HepG2 (cell line): Measurements from ENCODE around the gene AHRR. TPM values are rescaled to one million over a fixed set of nuclear protein-coding genes. Genes with fewer than 3 reads are reported as not detected.
A peak's percentile ranks its signal among the peaks of the same experiment; 100 is the strongest.

ENCODE experiments used
- ATAC-seq: fragments of 200-7000 bp; cut with Tn5 transposase; 3 replicates; pipeline ENCODE4 v1.9.1; 2020; ENCODE audit warnings: mild to moderate bottlenecking, moderate library complexity
- BruUV-seq: library from RNA; stranded (reverse); fragments of 400-500 nt; replicated peaks from 2 replicates; lab custom pipeline; 2021; lab: Mats Ljungman, UMichigan
- CTCF ChIA-PET: fragments of 300-600 bp; formaldehyde crosslinking; extraction: SDS; loops from one replicate; lab custom pipeline; 2021; ENCODE audit warnings: low total read pairs, inconsistent platforms, low intra/inter-chr PET ratio; lab: Yijun Ruan, JAX
- POLR2A ChIA-PET: fragments of 350-600 bp; sonication (Branson Sonifier 250); formaldehyde crosslinking; loops from one replicate; lab custom pipeline; 2020; ENCODE audit warnings: antibody characterized with exemption, inconsistent platforms; lab: Yijun Ruan, JAX
- DNase-seq: peaks from one replicate; pipeline ENCODE4 v3.0.0-alpha.2; 2015; ENCODE audit warnings: low spot score
- FAIRE-seq: peaks from 3 replicates; lab custom pipeline; 2011; peaks lifted over from hg19 to GRCh38; lab: Jason Lieb, UNC
- H2AFZ ChIP-seq: one replicate; pipeline ENCODE4 v1.6.1; 2011; ENCODE audit warnings: low read length, inconsistent platforms
- H3K27ac ChIP-seq: fragments of 300-600 bp; 3 replicates; pipeline ENCODE4 v1.8.0; 2011; ENCODE audit warnings: mixed run types, mild to moderate bottlenecking, mixed read lengths, low read length, inconsistent platforms; ENCODE audit not compliant: insufficient read depth; ENCODE audit errors: extremely low read length
- H3K27me3 ChIP-seq, 2 experiments: fragments of 200-600 bp in 1 of 2; 2 replicates in 1 of 2; 3 replicates in 1 of 2; pipeline versions ENCODE4 v1.6.0 to v1.8.0; 2011; ENCODE audit warnings: low read length in 2 of 2, mild to moderate bottlenecking in 2 of 2, moderate library complexity in 2 of 2, inconsistent platforms in 1 of 2; ENCODE audit not compliant: insufficient read depth in 2 of 2, control insufficient read depth in 1 of 2
- H3K36me3 ChIP-seq, 2 experiments: fragments of 200-600 bp in 1 of 2; replicated peaks in 1 of 2; 2 replicates in 1 of 2; 3 replicates in 1 of 2; pipeline versions ENCODE4 v1.5.1 to v1.8.0; 2011; ENCODE audit warnings: low read length in 2 of 2, inconsistent platforms in 1 of 2; ENCODE audit not compliant: insufficient read depth in 2 of 2, control insufficient read depth in 1 of 2
- H3K4me1 ChIP-seq: 2 replicates; pipeline ENCODE4 v1.5.1; 2012; ENCODE audit warnings: low read length, inconsistent platforms; ENCODE audit not compliant: insufficient read depth
- H3K4me2 ChIP-seq: 2 replicates; pipeline ENCODE4 v1.6.0; 2011; ENCODE audit warnings: low read depth, low read length, inconsistent platforms
- H3K4me3 ChIP-seq, 3 experiments: fragments of 200-600 bp in 1 of 3; sonication (generic), shearing (Covaris generic) in 1 of 3; replicated peaks in 1 of 3; 2 replicates each; pipeline ENCODE4 v1.5.1; 2011 to 2016; ENCODE audit warnings: low read length in 3 of 3, inconsistent platforms in 2 of 3, low read depth in 2 of 3, mild to moderate bottlenecking in 2 of 3, control low read depth in 1 of 3, mixed read lengths in 1 of 3; ENCODE audit not compliant: insufficient read depth in 1 of 3
- H3K79me2 ChIP-seq: one replicate; pipeline ENCODE4 v1.6.1; 2011; ENCODE audit warnings: low read length, inconsistent platforms; ENCODE audit not compliant: insufficient read depth
- H3K9ac ChIP-seq: 2 replicates; pipeline ENCODE4 v1.6.0; 2011; ENCODE audit warnings: mild to moderate bottlenecking, low read depth, low read length, inconsistent platforms; ENCODE audit not compliant: insufficient read depth
- H3K9me3 ChIP-seq: 2 replicates; pipeline ENCODE4 v1.5.1; 2012; ENCODE audit warnings: mild to moderate bottlenecking, low read length
- H4K20me1 ChIP-seq: 2 replicates; pipeline ENCODE4 v1.6.0; 2011; ENCODE audit warnings: inconsistent platforms, mild to moderate bottlenecking, low read length, moderate library complexity; ENCODE audit not compliant: insufficient read depth
- FOXA1 ChIP-seq, 2 experiments: fragments of 450-650 bp in 1 of 2; sonication (generic) in 1 of 2; formaldehyde crosslinking in 1 of 2; IDR thresholded peaks; 2 replicates each; pipeline versions ENCODE4 v1.4.0 to v1.6.1; 2016 to 2020; ENCODE audit warnings: missing genetic modification reagents in 1 of 2
- FOXP1 ChIP-seq, 2 experiments: fragments of 450-650 bp in 1 of 2; IDR thresholded peaks; 2 replicates each; pipeline ENCODE4 v1.6.1; 2017 to 2018; ENCODE audit warnings: antibody characterized with exemption in 1 of 2
- GPN1 ChIP-seq: sonication (generic); formaldehyde crosslinking; IDR thresholded peaks from 2 replicates; pipeline ENCODE4 v1.5.1; 2020; ENCODE audit warnings: missing genetic modification reagents, borderline replicate concordance
- HBP1 ChIP-seq: IDR thresholded peaks from 2 replicates; pipeline ENCODE4 v1.6.1; 2016; ENCODE audit warnings: low read depth, control low read depth
- KMT2A ChIP-seq: sonication (generic); formaldehyde crosslinking; IDR thresholded peaks from 2 replicates; pipeline ENCODE4 v1.4.0; 2020; ENCODE audit warnings: missing genetic modification reagents
- NCOR1 ChIP-seq: fragments of 200-600 bp; sonication (generic); IDR thresholded peaks from 2 replicates; pipeline ENCODE4 v1.7.0; 2017; ENCODE audit warnings: antibody characterized with exemption, low read length, borderline replicate concordance
- SAP130 ChIP-seq: IDR thresholded peaks from 2 replicates; pipeline ENCODE4 v1.6.1; 2016; ENCODE audit warnings: low read depth
- SRF ChIP-seq: IDR thresholded peaks from 2 replicates; pipeline ENCODE4 v1.6.1; 2011; ENCODE audit warnings: mild to moderate bottlenecking, low read depth, low read length, moderate library complexity
- TRIM22 ChIP-seq: fragments of 450-650 bp; IDR thresholded peaks from 2 replicates; pipeline ENCODE4 v1.6.1; 2017
- ZFP37 ChIP-seq: sonication (generic); formaldehyde crosslinking; IDR thresholded peaks from 2 replicates; pipeline ENCODE4 v1.4.0; 2020; ENCODE audit warnings: missing genetic modification reagents, borderline replicate concordance
- ZNF484 ChIP-seq: sonication (generic); formaldehyde crosslinking; IDR thresholded peaks from 2 replicates; pipeline ENCODE4 v1.5.1; 2020; ENCODE audit warnings: mild to moderate bottlenecking, low read depth, missing genetic modification reagents, borderline replicate concordance
- ZNF761 ChIP-seq: sonication (generic); formaldehyde crosslinking; conservative IDR thresholded peaks from 2 replicates; pipeline ENCODE4 v1.4.0; 2020; ENCODE audit warnings: mild to moderate bottlenecking, missing genetic modification reagents
- ZNF782 ChIP-seq: sonication (generic); formaldehyde crosslinking; IDR thresholded peaks from 2 replicates; pipeline ENCODE4 v1.4.0; 2020; ENCODE audit warnings: missing genetic modification reagents, mild to moderate bottlenecking, borderline replicate concordance
- WGBS: methylation state at CpG from one replicate; pipeline ENCODE4 v1.1.6; 2017; ENCODE audit warnings: low lambda C conversion rate; 5-methylcytosine and 5-hydroxymethylcytosine counted together
- in situ Hi-C: cut with HindIII; loops from 2 replicates; pipeline ENCODE4 v1.10.0; 2017; ENCODE audit warnings: low pct_unique_long_range_greater_than_20kb; ENCODE audit not compliant: extremely low pct_ligation_motif_present
- intact Hi-C: fragments of 100-400 bp; cut with micrococcal nuclease; formaldehyde crosslinking; loops from one replicate; pipeline ENCODE4 v1.10.0; 2022; ENCODE audit not compliant: unreplicated experiment
- polyA plus RNA-seq, 8 experiments: library from polyadenylated mRNA; depleted of rRNA in 3 of 8; stranded (reverse) in 7 of 8; unstranded in 1 of 8; fragments of >200 nt; fragmentation: Illumina TruSeq in 4 of 8; extraction: Trizol in 4 of 8; gene quantifications; 2 replicates each; pipeline versions ENCODE4 v1.2.1 to v1.2.3, GENCODE V29; 2011 to 2016; ENCODE audit warnings: low read depth in 4 of 8, missing spikeins in 1 of 8, mixed read lengths in 1 of 8; ENCODE audit not compliant: insufficient read depth in 1 of 8
- total RNA-seq, 5 experiments: library from RNA; depleted of rRNA; stranded (reverse); fragments of >200 nt; fragmentation: Illumina TruSeq; extraction: Trizol; gene quantifications; 2 replicates each; pipeline ENCODE4 v1.2.3, GENCODE V29; 2016; ENCODE audit warnings: low read depth in 1 of 5

Gene AHRR
- total and polyA plus RNA-seq, 2 of the 13 experiments (the other 11 are each of a cell fraction or from before 2014, with no cell fraction given) = 0.28 to 0.35 TPM

GRCh38 chr5:444226-444625 is 122.7 kb downstream of the AHRR start:
- intact Hi-C loops (loop anchor here (5.0 kb wide), 1 partner anchor 227 kb away; the partner anchor contains the start of genes CCDC127 and SDHA), in situ Hi-C loops (no loop called here)
- no peak overlapping the region for H3K27ac ChIP-seq
- TF ChIP-seq SAP130 (CRISPR knock-in tag) = no peak
- peaks cover 0 to 3% of the 10 kb centered on the region in 2 experiments; a peak in 1 of 5 replicates for H3K27me3 ChIP-seq
- no peak for ATAC-seq
- peaks cover 19% of the 10 kb centered on the region for H3K4me1 ChIP-seq
- peak overlapping the region; percentile 95 to 100 (median 99) for H3K4me3 ChIP-seq
- DNase-seq = no peak
- peaks cover 18 to 29% of the 10 kb centered on the region in 2 experiments; a peak in 4 of 5 replicates for H3K36me3 ChIP-seq
- peaks cover 17% of the 10 kb centered on the region for H3K79me2 ChIP-seq
- H3K9me3 ChIP-seq = no peaks in the 10 kb centered on the region
- H3K9ac ChIP-seq = peak overlapping the region; percentile 87; the same call in 1 of the 2 replicates
- POLR2A ChIA-PET = no interaction called here
- 77% methylated on average over 8 of the region's 8 CpGs for WGBS
- CTCF ChIA-PET = no interaction called here
- no peak overlapping the region for H2AFZ ChIP-seq
- H4K20me1 ChIP-seq = no peaks in the 10 kb centered on the region
- no peak for FAIRE-seq
- no TSS peak for BruUV-seq
- H3K4me2 ChIP-seq = peak overlapping the region; percentile 97

GRCh38 chr5:445591-445990 is 124.1 kb downstream of the AHRR start:
- H3K9me3 ChIP-seq = no peaks in the 10 kb centered on the region
- no peak overlapping the region for H3K9ac ChIP-seq
- no TSS peak for BruUV-seq
- H3K4me1 ChIP-seq = peaks cover 19% of the 10 kb centered on the region
- no peak for ATAC-seq
- H3K79me2 ChIP-seq = peaks cover 17% of the 10 kb centered on the region
- no peak for DNase-seq
- ChIA-PET CTCF (no interaction called here), POLR2A (no interaction called here)
- H3K4me2 ChIP-seq = no peak overlapping the region
- H3K36me3 ChIP-seq = peaks cover 22 to 40% of the 10 kb centered on the region in 2 experiments; a peak in 4 of 5 replicates
- FAIRE-seq = no peak
- no peak overlapping the region for H3K27ac ChIP-seq
- H4K20me1 ChIP-seq = no peaks in the 10 kb centered on the region
- no peak overlapping the region for H3K4me3 ChIP-seq
- H3K27me3 ChIP-seq = no peaks in the 10 kb centered on the region; a peak in 1 of 5 replicates
- 93% methylated on average over 8 of the region's 10 CpGs for WGBS
- intact Hi-C loops (no loop called here), in situ Hi-C loops (no loop called here)
- no peak overlapping the region for H2AFZ ChIP-seq
- TF ChIP-seq ZNF782 = no peak
- TF ChIP-seq ZFP37 = no peak
- no peak for TF ChIP-seq NCOR1
- no peak for TF ChIP-seq FOXA1 (IDR thresholded peaks at IDR 0.05)
- no peak for TF ChIP-seq FOXA1 (CRISPR knock-in tag; IDR thresholded peaks at IDR 0.05)
- no peak for TF ChIP-seq FOXP1 (IDR thresholded peaks at IDR 0.05)
- no peak for TF ChIP-seq FOXP1 (CRISPR knock-in tag; IDR thresholded peaks at IDR 0.05)
- TF ChIP-seq KMT2A = no peak
- TF ChIP-seq HBP1 = no peak
- no peak for TF ChIP-seq ZNF484 (CRISPR knock-in tag)
- no peak for TF ChIP-seq GPN1
- TF ChIP-seq SRF = no peak
- no peak for TF ChIP-seq TRIM22
- TF ChIP-seq ZNF761 (CRISPR knock-in tag) = no peak
